Common myeloid progenitor, CD34-positive (primary cell): ENCODE measurements around the gene PIP5KL1.

ENCODE experiments used
- CTCF ChIA-PET: fragments of 350-600 bp; sonication (Branson Sonifier 250); formaldehyde crosslinking; loops from one replicate; lab custom pipeline; 2021; ENCODE audit warnings: antibody characterized with exemption; lab: Charles Lee
- POLR2A ChIA-PET: fragments of 350-600 bp; sonication (Branson Sonifier 250); formaldehyde crosslinking; loops from one replicate; lab custom pipeline; 2021; ENCODE audit warnings: antibody characterized with exemption; lab: Charles Lee
- DNase-seq, 3 donors: peaks; one replicate each; pipeline versions ENCODE4 v3.0.0 to v3.0.0-alpha.2; 2013
- H3K27ac ChIP-seq, 2 experiments: 1 replicate in 1 of 2; 2 replicates in 1 of 2; pipeline ENCODE4 v1.7.0; 2013; ENCODE audit warnings: inconsistent platforms in 2 of 2, low read length in 2 of 2, mild to moderate bottlenecking in 2 of 2, low read depth in 1 of 2, moderate library complexity in 1 of 2; ENCODE audit not compliant: severe bottlenecking in 2 of 2, insufficient read depth in 1 of 2, poor library complexity in 1 of 2
- H3K27me3 ChIP-seq, 5 experiments: replicated peaks in 2 of 5; 1 replicate in 3 of 5; 2 replicates in 2 of 5; pipeline versions ENCODE4 v1.6.1 to v1.7.0; 2013; ENCODE audit warnings: low read length in 4 of 5, mild to moderate bottlenecking in 2 of 5, moderate library complexity in 2 of 5, inconsistent platforms in 1 of 5; ENCODE audit not compliant: insufficient read depth in 5 of 5, control insufficient read depth in 4 of 5
- H3K36me3 ChIP-seq, 4 experiments: 1 replicate in 2 of 4; 2 replicates in 2 of 4; pipeline versions ENCODE4 v1.6.1 to v1.7.0; 2013; ENCODE audit warnings: low read length in 3 of 4, control low read depth in 1 of 4, mild to moderate bottlenecking in 1 of 4; ENCODE audit not compliant: control insufficient read depth in 4 of 4, insufficient read depth in 4 of 4
- H3K4me1 ChIP-seq, 4 experiments: 1 replicate in 3 of 4; 2 replicates in 1 of 4; pipeline versions ENCODE4 v1.6.1 to v1.7.1; 2013; ENCODE audit warnings: low read length in 3 of 4, mild to moderate bottlenecking in 3 of 4, control low read depth in 1 of 4, inconsistent platforms in 1 of 4, moderate library complexity in 1 of 4; ENCODE audit not compliant: control insufficient read depth in 4 of 4, insufficient read depth in 4 of 4; ENCODE audit errors: control extremely low read depth in 1 of 4
- H3K4me3 ChIP-seq, 7 experiments: 1 replicate in 4 of 7; 2 replicates in 3 of 7; pipeline versions ENCODE4 v1.5.1 to v1.7.0; 2013; ENCODE audit warnings: mild to moderate bottlenecking in 7 of 7, low read length in 6 of 7, moderate library complexity in 6 of 7, inconsistent platforms in 2 of 7, low read depth in 2 of 7, control low read depth in 1 of 7; ENCODE audit not compliant: insufficient read depth in 4 of 7, control insufficient read depth in 1 of 7; ENCODE audit errors: extremely low read depth in 1 of 7
- H3K9me3 ChIP-seq, 5 experiments: 1 replicate in 4 of 5; 2 replicates in 1 of 5; pipeline versions ENCODE4 v1.6.1 to v1.7.1; 2013; ENCODE audit warnings: low read length in 4 of 5, mild to moderate bottlenecking in 2 of 5, inconsistent platforms in 1 of 5, low read depth in 1 of 5, moderate library complexity in 1 of 5; ENCODE audit not compliant: control insufficient read depth in 4 of 5, insufficient read depth in 2 of 5; ENCODE audit errors: control extremely low read depth in 1 of 5
- WGBS: methylation state at CpG from one replicate; pipeline ENCODE4 v1.1.5; 2013; ENCODE audit not compliant: insufficient coverage; 5-methylcytosine and 5-hydroxymethylcytosine counted together

Gene PIP5KL1

DNA sequence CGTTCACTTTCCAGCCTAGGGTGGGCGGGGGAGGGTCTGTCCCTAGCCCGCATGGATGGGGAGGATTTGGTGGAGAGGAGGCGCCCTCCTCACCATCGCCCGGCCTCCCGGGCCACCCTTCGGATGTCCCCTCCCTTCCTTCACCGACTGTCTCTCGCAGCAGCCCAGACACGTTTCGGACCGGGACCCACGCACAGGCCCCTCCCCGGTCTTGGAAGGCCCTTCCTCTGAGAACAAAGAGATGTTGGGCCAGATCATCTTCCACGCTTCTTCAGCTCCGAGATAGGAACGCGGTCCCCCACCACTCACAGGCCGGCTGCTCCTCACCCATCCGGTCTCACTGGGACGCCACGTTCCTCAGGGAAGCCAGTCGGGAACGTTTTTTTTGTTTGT is 7.7 kb upstream of the PIP5KL1 start:
- WGBS, result 85% methylated on average over 16 of the region's 25 CpGs
- no peaks in the 10 kb centered on the region for H3K9me3 ChIP-seq
- POLR2A ChIA-PET, result no interaction called here
- no peaks in the 10 kb centered on the region for H3K27me3 ChIP-seq
- CTCF ChIA-PET, result interaction anchor here (1.4 to 14.2 kb wide), 2 partner anchors 17 to 94 kb away, joined by 4 to 245 read pairs; no protein-coding TSS in a partner anchor
- peaks cover 0 to 22% (median 7%) of the 10 kb centered on the region in 4 experiments for H3K36me3 ChIP-seq
- no peak for DNase-seq
- H3K27ac ChIP-seq, result no peak overlapping the region
- H3K4me1 ChIP-seq, result peaks cover 5 to 35% (median 32%) of the 10 kb centered on the region in 4 experiments
- peak overlapping the region in 2 of 7 experiments; percentile 83 to 92 for H3K4me3 ChIP-seq

- peak within 1 kb of the TSS in 1 of 2 experiments; percentile 76 for H3K27ac ChIP-seq
- peak within 1 kb of the TSS; percentile 55 to 92 (median 77) for H3K4me3 ChIP-seq
- POLR2A ChIA-PET, result interaction anchor here (0.6 kb wide), 1 partner anchor 154 kb away, joined by 3 read pairs; no protein-coding TSS in a partner anchor
- CTCF ChIA-PET, result interaction anchor here (1.1 to 14.2 kb wide), 2 partner anchors 14 to 94 kb away, joined by 4 to 245 read pairs; no protein-coding TSS in a partner anchor
- peak; percentile 89 to 95 (median 94) for DNase-seq
- peaks cover 0 to 27% (median 7%) of the 10 kb centered on the region in 4 experiments for H3K36me3 ChIP-seq
- 11% methylated on average over 54 of the region's 60 CpGs for WGBS
- H3K27me3 ChIP-seq, result no peaks in the 10 kb centered on the region
- H3K4me1 ChIP-seq, result peaks cover 5 to 29% (median 27%) of the 10 kb centered on the region in 4 experiments
- H3K9me3 ChIP-seq, result no peaks in the 10 kb centered on the region
Measured at GRCh38 chr9:127937388-127938297, 7.1 kb upstream of the PIP5KL1 start, which contains the start of gene DPM2. Gene DPM2 (minus strand): TSS chr9:127937854. CDS start chr9:127937820, 34 bp downstream.

GRCh38 chr9:127937056-127937387 is 6.4 kb upstream of the PIP5KL1 start:
- ChIA-PET POLR2A (no interaction called here), CTCF (interaction anchor here (0.9 to 14.2 kb wide), 3 partner anchors 13 to 202 kb away, joined by 3 to 245 read pairs (median 4); partner anchors contain the start of gene TOR2A)
- peak overlapping the region in 1 of 2 experiments; percentile 76 for H3K27ac ChIP-seq
- peak overlapping the region; percentile 55 to 92 (median 77) for H3K4me3 ChIP-seq
- H3K9me3 ChIP-seq, result no peaks in the 10 kb centered on the region
- peaks cover 5 to 29% (median 24%) of the 10 kb centered on the region in 4 experiments for H3K4me1 ChIP-seq
- H3K36me3 ChIP-seq, result peaks cover 0 to 27% (median 7%) of the 10 kb centered on the region in 4 experiments
- H3K27me3 ChIP-seq, result no peaks in the 10 kb centered on the region
- DNase-seq, result peak in 1 of 3 donors; percentile 34
- 26% methylated on average over 3 of the region's 7 CpGs for WGBS

DNA sequence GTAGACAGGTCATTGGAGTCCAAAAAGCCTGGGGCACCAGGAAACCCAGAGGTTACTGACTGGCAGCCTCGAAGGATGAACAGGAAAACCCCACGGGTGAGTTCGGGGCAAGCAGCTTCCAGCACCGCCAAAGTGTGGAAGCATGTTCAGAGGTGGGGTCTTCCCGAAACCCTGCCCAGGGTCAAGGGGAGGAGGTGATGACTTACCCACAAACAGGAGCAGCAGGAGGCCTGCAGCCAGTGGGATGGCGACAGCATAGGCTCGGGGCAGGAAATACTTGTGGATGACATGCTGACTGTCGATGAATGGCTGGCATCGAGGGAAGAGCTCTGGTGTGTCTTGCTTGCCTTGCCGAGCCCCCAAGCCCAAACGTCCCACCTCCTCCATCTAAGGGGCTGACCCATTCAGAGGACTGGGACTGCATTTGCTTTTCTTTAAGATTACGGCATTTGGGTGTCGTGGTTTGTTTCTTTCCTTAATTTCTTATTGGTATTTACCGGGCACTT is 5.8 kb upstream of the PIP5KL1 start:
- Histone ChIP-seq H3K36me3 (peaks cover 0 to 27% (median 7%) of the 10 kb centered on the region in 4 experiments), H3K4me3 (peak overlapping the region in 3 of 7 experiments; percentile 66 to 92 (median 87)), H3K27me3 (peaks cover 0 to 2% (median 0%) of the 10 kb centered on the region in 5 experiments), H3K4me1 (peaks cover 5 to 31% (median 24%) of the 10 kb centered on the region in 4 experiments), H3K27ac (peak overlapping the region in 1 of 2 experiments; percentile 76), H3K9me3 (no peaks in the 10 kb centered on the region)
- 85% methylated on average over 13 of the region's 14 CpGs for WGBS
- DNase-seq, result no peak
- ChIA-PET POLR2A (no interaction called here), CTCF (interaction anchor here (0.9 to 14.2 kb wide), 3 partner anchors 12 to 202 kb away, joined by 3 to 245 read pairs (median 4); partner anchors contain the start of gene TOR2A)

DNA sequence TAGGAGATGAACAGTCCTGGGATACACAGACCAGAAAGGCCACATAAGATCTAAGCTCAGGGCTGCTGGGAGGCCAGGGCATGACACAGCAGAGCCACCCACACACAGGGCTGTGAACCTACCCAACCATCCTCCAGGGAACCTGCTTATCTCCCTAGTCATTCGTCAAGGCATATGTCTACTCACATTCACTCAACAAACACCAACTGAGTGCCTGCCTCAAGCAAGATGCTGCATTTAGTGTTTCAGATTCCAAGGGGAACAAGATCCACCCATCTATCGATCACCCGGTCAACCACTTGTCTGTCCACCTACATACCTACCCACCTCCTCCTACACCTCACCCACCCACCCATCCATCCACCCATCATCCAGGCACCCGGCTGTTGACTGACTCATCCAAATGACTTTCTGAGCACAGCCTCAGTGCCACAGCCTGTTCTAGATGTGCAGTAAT is 5.2 kb upstream of the PIP5KL1 start:
- Histone ChIP-seq H3K4me3 (peak overlapping the region in 2 of 7 experiments; percentile 32 to 66), H3K36me3 (peaks cover 0 to 27% (median 7%) of the 10 kb centered on the region in 4 experiments), H3K27ac (peak overlapping the region in 1 of 2 experiments; percentile 29), H3K27me3 (peaks cover 0 to 3% (median 0%) of the 10 kb centered on the region in 5 experiments), H3K9me3 (no peaks in the 10 kb centered on the region), H3K4me1 (peaks cover 5 to 37% (median 30%) of the 10 kb centered on the region in 4 experiments)
- 100% methylated on average over 2 of the region's 4 CpGs for WGBS
- peak in 1 of 3 donors; percentile 36 for DNase-seq
- CTCF ChIA-PET, result interaction anchor here (1.4 kb wide), 1 partner anchor 15 kb away, joined by 5 read pairs; no protein-coding TSS in a partner anchor
- POLR2A ChIA-PET, result no interaction called here

- peaks cover 5 to 44% (median 37%) of the 10 kb centered on the region in 4 experiments for H3K4me1 ChIP-seq
- H3K36me3 ChIP-seq, result peaks cover 0 to 27% (median 7%) of the 10 kb centered on the region in 4 experiments
- POLR2A ChIA-PET, result no interaction called here
- peaks cover 0 to 7% (median 3%) of the 10 kb centered on the region in 5 experiments for H3K27me3 ChIP-seq
- no peak overlapping the region for H3K4me3 ChIP-seq
- no peak for DNase-seq
- CTCF ChIA-PET, result interaction anchor here (0.6 to 1.4 kb wide), 3 partner anchors 8 to 135 kb away, joined by 3 to 5 read pairs (median 4); no protein-coding TSS in a partner anchor
- no peak overlapping the region for H3K27ac ChIP-seq
- no peaks in the 10 kb centered on the region for H3K9me3 ChIP-seq
- WGBS, result 78% methylated on average over 8 of the region's 11 CpGs
Measured at GRCh38 chr9:127934986-127935385, 4.4 kb upstream of the PIP5KL1 start.
